GM19324 (cell line): ENCODE measurements around the gene CENPC.
"Not testable (repeated sequence)": the region's sequence is repeated elsewhere in the genome, so short reads cannot be mapped to it uniquely, and the experiment has no call there.

Experiments used
- ATAC-seq: cut with Tn5 transposase; IDR thresholded peaks from one replicate; pipeline ENCODE4 v1.9.1; 2021; ENCODE audit warnings: mild to moderate bottlenecking, moderate library complexity; ENCODE audit not compliant: unreplicated experiment, low FRiP score

CENPC gene

GRCh38 chr4:67483868-67484602 lies 61.3 kb downstream of the CENPC start:
- ATAC-seq, result no peak

GRCh38 chr4:67480810-67481209 lies 64.5 kb downstream of the CENPC start:
- ATAC-seq, result no peak

GRCh38 chr4:67475155-67475554 lies 70.1 kb downstream of the CENPC start:
- ATAC-seq, result no peak

GRCh38 chr4:67470871-67471270 lies 74.4 kb downstream of the CENPC start:
- no peak for ATAC-seq

- no peak for ATAC-seq
These were observed 76.5 kb downstream of the CENPC start for GRCh38 chr4:67468830-67469229.

GRCh38 chr4:67466751-67467150 lies 78.6 kb downstream of the CENPC start:
- no peak for ATAC-seq

GRCh38 chr4:67465763-67466052 lies 79.6 kb downstream of the CENPC start:
- ATAC-seq, result no peak

- no peak for ATAC-seq
These were observed 80.1 kb downstream of the CENPC start for GRCh38 chr4:67465032-67465762.

- ATAC-seq, result no peak
These were observed 84.7 kb downstream of the CENPC start for GRCh38 chr4:67460574-67460973.

- no peak for ATAC-seq
These were observed 86.1 kb downstream of the CENPC start for GRCh38 chr4:67459164-67459563.

GRCh38 chr4:67456577-67457196 lies 88.6 kb downstream of the CENPC start:
- no peak for ATAC-seq

GRCh38 chr4:67452846-67453205 lies 92.5 kb downstream of the CENPC start:
- ATAC-seq, result not testable (repeated sequence)

- ATAC-seq, result no peak
These were observed 93.0 kb downstream of the CENPC start for GRCh38 chr4:67452100-67452845.

- no peak for ATAC-seq
These were observed 93.8 kb downstream of the CENPC start for GRCh38 chr4:67451464-67451863.

GRCh38 chr4:67448621-67449020 lies 96.7 kb downstream of the CENPC start:
- ATAC-seq, result no peak

- no peak for ATAC-seq
These were observed 97.4 kb downstream of the CENPC start for GRCh38 chr4:67447873-67448272.

- no peak for ATAC-seq
These were observed 98.5 kb downstream of the CENPC start for GRCh38 chr4:67446811-67447210.

GRCh38 chr4:67445881-67446280 lies 99.4 kb downstream of the CENPC start:
- not testable (repeated sequence) for ATAC-seq

GRCh38 chr4:67438975-67439374 lies 106.3 kb downstream of the CENPC start:
- ATAC-seq, result no peak

GRCh38 chr4:67437974-67438713 lies 107.2 kb downstream of the CENPC start:
- no peak for ATAC-seq
